ENCODE measurements around the gene RABAC1.
A peak's percentile ranks its signal among the peaks of the same experiment; 100 is the strongest.

The RABAC1 gene

DNA sequence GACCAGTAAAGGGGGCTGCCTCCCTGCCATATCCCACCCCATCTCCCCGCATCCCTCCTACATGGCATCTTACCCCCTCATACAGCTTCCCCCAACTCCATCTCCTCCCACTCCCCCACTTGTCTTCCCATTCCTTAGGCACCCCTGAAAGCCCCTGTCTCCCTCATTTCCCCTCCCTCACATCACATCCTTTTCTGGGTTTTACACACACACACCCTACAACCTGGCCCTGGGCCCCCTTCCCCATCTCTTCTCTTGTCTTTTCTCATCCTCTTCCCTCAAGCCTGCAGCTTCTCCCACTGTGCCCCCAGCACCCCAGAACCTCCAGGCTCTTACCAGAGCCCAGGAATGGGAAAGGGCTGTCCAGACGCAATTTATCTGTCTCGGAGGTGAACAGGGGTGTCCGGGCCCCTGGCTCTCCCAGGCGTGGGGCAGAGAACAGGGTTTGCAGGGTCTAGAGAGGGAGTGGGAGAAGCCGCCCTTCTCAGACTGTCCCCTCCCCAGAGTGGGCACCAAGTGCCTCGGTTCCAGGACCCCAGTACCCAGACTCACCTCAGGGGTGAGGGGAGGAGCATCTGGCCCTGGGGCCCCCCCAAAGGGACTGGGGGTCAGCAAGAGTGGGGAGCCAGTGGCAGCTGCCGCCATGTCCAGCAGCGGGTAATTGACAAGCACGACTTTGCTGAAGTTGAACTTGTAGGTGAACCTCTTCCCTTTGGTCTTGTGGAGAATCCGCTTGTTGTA, 50.2 kb downstream of the RABAC1 start:
- Histone ChIP-seq H3K9me2 (replicated peaks; ENCODE audit: insufficient read depth, low read length) (no peaks in the 10 kb centered on the region), H3F3A (ENCODE audit: insufficient read depth) (peaks cover 91% of the 10 kb centered on the region), H3K27ac (ENCODE audit: low read depth, low read length) (peak overlapping the region; percentile 99), H3K9ac (ENCODE audit: low read length) (0 out of 2 replicates have a peak overlapping the region, but pooled peaks have one; percentile 100), H3K4me3 (ENCODE audit: insufficient read depth, low read length, poor library complexity, severe bottlenecking) (no peak overlapping the region), H3K9me3 (ENCODE audit: insufficient read depth, low read length) (no peaks in the 10 kb centered on the region), H2AFZ (ENCODE audit: low read depth, low read length, severe bottlenecking) (no peak overlapping the region), H3K4me2 (ENCODE audit: low read depth, low read length, poor library complexity, severe bottlenecking) (peak overlapping the region; percentile 95), H3K36me3 (ENCODE audit: low read length) (no peaks in the 10 kb centered on the region), H4K20me1 (ENCODE audit: low read depth, low read length) (no peaks in the 10 kb centered on the region), H3K27me3 (ENCODE audit: low read length) (no peaks in the 10 kb centered on the region), H3K79me2 (ENCODE audit: insufficient read depth, low read length) (peaks cover 22% of the 10 kb centered on the region)
- TF ChIP-seq, protein P1, sequence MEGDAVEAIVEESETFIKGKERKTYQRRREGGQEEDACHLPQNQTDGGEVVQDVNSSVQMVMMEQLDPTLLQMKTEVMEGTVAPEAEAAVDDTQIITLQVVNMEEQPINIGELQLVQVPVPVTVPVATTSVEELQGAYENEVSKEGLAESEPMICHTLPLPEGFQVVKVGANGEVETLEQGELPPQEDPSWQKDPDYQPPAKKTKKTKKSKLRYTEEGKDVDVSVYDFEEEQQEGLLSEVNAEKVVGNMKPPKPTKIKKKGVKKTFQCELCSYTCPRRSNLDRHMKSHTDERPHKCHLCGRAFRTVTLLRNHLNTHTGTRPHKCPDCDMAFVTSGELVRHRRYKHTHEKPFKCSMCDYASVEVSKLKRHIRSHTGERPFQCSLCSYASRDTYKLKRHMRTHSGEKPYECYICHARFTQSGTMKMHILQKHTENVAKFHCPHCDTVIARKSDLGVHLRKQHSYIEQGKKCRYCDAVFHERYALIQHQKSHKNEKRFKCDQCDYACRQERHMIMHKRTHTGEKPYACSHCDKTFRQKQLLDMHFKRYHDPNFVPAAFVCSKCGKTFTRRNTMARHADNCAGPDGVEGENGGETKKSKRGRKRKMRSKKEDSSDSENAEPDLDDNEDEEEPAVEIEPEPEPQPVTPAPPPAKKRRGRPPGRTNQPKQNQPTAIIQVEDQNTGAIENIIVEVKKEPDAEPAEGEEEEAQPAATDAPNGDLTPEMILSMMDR (IDR thresholded peaks at IDR 0.05; ENCODE audit: insufficient read depth, low read length, poor library complexity, severe bottlenecking), result no peak
- no peak for TF ChIP-seq EZH2phosphoT487 (conservative IDR thresholded peaks at IDR 0.05; ENCODE audit: low read length)

- Histone ChIP-seq H2AFZ (ENCODE audit: low read depth, low read length, severe bottlenecking) (no peak overlapping the region), H3K27me3 (ENCODE audit: low read length) (no peaks in the 10 kb centered on the region), H3K9me2 (replicated peaks; ENCODE audit: insufficient read depth, low read length) (no peaks in the 10 kb centered on the region), H3K36me3 (ENCODE audit: low read length) (no peaks in the 10 kb centered on the region), H3K27ac (ENCODE audit: low read depth, low read length) (peak overlapping the region; percentile 99), H3K9ac (ENCODE audit: low read length) (no peak overlapping the region), H3K9me3 (ENCODE audit: insufficient read depth, low read length) (no peaks in the 10 kb centered on the region), H3F3A (ENCODE audit: insufficient read depth) (peaks cover 84% of the 10 kb centered on the region), H4K20me1 (ENCODE audit: low read depth, low read length) (no peaks in the 10 kb centered on the region), H3K4me2 (ENCODE audit: low read depth, low read length, poor library complexity, severe bottlenecking) (peak overlapping the region; percentile 95), H3K4me3 (ENCODE audit: insufficient read depth, low read length, poor library complexity, severe bottlenecking) (no peak overlapping the region), H3K79me2 (ENCODE audit: insufficient read depth, low read length) (peaks cover 15% of the 10 kb centered on the region; the same call in 1 of the 2 replicates)
- TF ChIP-seq, protein P1 (IDR thresholded peaks at IDR 0.05; ENCODE audit: insufficient read depth, low read length, poor library complexity, severe bottlenecking), result no peak
- TF ChIP-seq EZH2phosphoT487 (conservative IDR thresholded peaks at IDR 0.05; ENCODE audit: low read length), result no peak
Measured at GRCh38 chr19:41907994-41908615, 51.0 kb downstream of the RABAC1 start.

- H3F3A ChIP-seq (ENCODE audit: insufficient read depth), result peaks cover 76% of the 10 kb centered on the region
- no peak overlapping the region for H3K4me3 ChIP-seq (ENCODE audit: insufficient read depth, low read length, poor library complexity, severe bottlenecking)
- no peak overlapping the region for H3K9ac ChIP-seq (ENCODE audit: low read length)
- no peaks in the 10 kb centered on the region for H3K36me3 ChIP-seq (ENCODE audit: low read length)
- TF ChIP-seq EZH2phosphoT487 (conservative IDR thresholded peaks at IDR 0.05; ENCODE audit: low read length), result no peak
- TF ChIP-seq, protein P1 (IDR thresholded peaks at IDR 0.05; ENCODE audit: insufficient read depth, low read length, poor library complexity, severe bottlenecking), result no peak
- peak overlapping the region; percentile 71 for H3K27ac ChIP-seq (ENCODE audit: low read depth, low read length)
- H3K27me3 ChIP-seq (ENCODE audit: low read length), result no peaks in the 10 kb centered on the region
- H3K9me3 ChIP-seq (ENCODE audit: insufficient read depth, low read length), result no peaks in the 10 kb centered on the region
- H4K20me1 ChIP-seq (ENCODE audit: low read depth, low read length), result no peaks in the 10 kb centered on the region
- peaks cover 11% of the 10 kb centered on the region; the same call in 1 of the 2 replicates for H3K79me2 ChIP-seq (ENCODE audit: insufficient read depth, low read length)
- H2AFZ ChIP-seq (ENCODE audit: low read depth, low read length, severe bottlenecking), result no peak overlapping the region
- no peaks in the 10 kb centered on the region for H3K9me2 ChIP-seq (replicated peaks; ENCODE audit: insufficient read depth, low read length)
- no peak overlapping the region for H3K4me2 ChIP-seq (ENCODE audit: low read depth, low read length, poor library complexity, severe bottlenecking)
Measured at GRCh38 chr19:41906916-41907680, 52.0 kb downstream of the RABAC1 start.
